GM18502 (cell line): ENCODE data around the gene PHACTR3.

Experiments used
- ATAC-seq: cut with Tn5 transposase; IDR thresholded peaks from one replicate; pipeline ENCODE4 v1.9.1; 2021; ENCODE audit warnings: mild to moderate bottlenecking; ENCODE audit not compliant: unreplicated experiment, poor library complexity

The PHACTR3 gene

GRCh38 chr20:59820204-59821041 lies 216.1 kb downstream of the PHACTR3 start:
- no peak for ATAC-seq

DNA sequence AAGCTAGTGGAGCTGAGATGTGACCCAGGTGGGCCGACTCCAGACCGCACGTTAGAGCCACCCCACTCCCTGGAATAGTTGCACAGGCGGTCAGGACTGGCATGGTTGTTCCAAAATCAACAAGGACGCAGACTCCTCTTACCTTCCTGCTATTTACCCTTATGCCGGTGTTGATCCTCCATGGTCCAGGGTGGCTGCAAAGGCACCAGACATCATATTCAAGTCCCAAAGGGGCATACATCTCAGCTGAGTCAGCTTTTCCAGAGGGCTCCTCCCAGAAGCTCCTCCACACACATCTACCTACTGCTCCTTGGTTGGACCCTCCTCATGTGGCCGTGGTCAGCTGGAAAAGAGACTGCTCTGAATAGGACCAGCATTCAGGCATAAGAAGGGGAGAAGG lies 216.9 kb downstream of the PHACTR3 start:
- ATAC-seq: no peak

DNA sequence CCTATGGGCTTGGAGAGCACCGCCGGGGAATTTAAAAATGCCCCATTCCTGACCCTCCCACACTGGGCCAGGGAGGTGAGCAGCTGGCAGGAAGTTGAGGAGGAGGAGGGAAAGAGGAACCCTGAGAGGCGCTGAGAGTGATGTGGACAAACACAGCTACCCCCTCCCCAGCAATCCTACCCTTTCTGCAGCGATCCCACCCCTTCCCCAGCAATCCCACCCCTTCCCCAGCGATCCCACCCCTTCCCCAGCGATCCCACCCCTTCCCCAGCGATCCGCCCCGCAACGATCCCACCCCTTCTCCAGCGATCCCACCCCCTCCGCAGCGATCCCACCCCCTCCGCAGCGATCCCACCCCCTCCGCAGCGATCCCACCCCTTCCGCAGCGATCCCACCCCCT lies 217.4 kb downstream of the PHACTR3 start:
- no peak for ATAC-seq

GRCh38 chr20:59822291-59823029 lies 218.1 kb downstream of the PHACTR3 start:
- no peak for ATAC-seq

- ATAC-seq: no peak
Measured at GRCh38 chr20:59823030-59823423, 218.7 kb downstream of the PHACTR3 start.

DNA sequence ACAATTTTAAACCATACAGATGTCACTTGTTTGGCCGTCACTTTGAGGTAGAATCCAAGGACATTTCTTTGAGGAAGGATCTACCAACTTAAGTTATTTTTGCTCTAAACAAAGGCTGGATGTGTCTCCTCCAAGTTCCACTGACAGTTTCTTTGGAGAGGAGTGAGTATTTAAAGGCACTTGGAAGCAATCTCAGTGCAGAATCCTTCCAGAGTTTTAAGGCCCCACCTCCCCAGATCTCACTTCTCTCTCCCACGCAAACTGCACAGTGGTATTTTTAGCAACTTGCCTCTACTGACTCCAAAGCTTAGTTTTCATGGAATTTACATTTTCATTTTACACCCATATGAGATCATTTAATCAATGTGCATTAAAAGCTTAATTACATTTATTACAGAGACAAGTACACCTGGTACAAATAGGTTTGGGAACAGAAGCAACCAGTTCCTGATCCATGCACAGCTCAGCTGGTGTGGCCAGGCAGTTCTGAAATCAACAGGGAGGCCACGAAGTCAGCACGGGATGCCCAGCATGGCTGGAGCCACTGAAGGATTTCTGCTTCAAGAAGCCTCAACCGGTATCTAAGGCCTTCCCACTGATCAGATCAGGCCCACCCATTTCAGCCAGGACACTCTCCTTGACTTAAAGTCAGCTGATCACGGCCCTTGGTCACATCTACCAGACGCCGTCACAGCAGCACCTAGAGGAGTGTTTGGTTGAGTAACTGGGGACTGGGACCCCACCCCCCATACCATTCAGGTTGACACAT lies 219.3 kb downstream of the PHACTR3 start:
- ATAC-seq: no peak

- no peak for ATAC-seq
Measured at GRCh38 chr20:59824711-59825562, 220.6 kb downstream of the PHACTR3 start.

- ATAC-seq: no peak
Measured at GRCh38 chr20:59825563-59825920, 221.2 kb downstream of the PHACTR3 start.

DNA sequence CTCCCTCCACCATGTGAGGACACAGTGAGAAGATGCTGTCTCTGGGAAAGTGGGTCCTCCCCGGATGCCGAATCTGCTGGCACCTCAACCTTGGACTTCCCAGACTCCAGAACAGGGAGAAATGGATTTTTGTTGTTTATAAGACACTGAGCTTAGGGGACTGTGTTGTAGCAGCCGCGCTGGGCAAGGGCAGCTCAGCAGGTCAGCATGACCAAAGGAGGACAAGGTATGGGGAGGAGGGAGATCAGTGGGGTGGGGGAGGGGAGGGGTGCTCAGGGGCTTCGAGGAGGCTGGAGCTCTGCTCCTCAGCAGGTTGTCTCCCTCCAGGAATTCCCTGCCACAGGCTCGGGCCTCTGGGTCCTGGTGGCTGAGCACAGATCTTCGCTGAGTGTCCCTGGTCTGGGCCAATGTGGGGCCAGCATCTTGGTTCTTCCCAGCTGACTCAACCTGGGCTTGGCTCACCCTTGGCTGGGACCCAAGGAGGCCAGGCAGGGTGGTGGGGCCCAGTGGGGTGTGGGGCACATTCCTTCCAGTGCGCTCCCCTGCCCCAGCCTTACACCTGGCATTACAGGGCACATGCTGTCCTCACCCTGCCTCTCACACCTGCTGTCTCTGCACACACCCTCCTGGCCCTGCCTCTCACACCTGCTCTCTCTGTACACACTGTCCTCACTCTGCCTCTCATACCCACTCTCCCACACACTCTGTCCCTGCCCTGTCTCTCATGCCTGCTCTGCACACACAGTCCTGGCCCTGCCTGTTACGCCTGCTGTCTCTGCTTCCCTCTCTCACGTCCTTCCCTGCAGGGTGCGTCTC lies 221.8 kb downstream of the PHACTR3 start:
- no peak for ATAC-seq

- ATAC-seq: no peak
Measured at GRCh38 chr20:59827138-59828056, 223.1 kb downstream of the PHACTR3 start.

DNA sequence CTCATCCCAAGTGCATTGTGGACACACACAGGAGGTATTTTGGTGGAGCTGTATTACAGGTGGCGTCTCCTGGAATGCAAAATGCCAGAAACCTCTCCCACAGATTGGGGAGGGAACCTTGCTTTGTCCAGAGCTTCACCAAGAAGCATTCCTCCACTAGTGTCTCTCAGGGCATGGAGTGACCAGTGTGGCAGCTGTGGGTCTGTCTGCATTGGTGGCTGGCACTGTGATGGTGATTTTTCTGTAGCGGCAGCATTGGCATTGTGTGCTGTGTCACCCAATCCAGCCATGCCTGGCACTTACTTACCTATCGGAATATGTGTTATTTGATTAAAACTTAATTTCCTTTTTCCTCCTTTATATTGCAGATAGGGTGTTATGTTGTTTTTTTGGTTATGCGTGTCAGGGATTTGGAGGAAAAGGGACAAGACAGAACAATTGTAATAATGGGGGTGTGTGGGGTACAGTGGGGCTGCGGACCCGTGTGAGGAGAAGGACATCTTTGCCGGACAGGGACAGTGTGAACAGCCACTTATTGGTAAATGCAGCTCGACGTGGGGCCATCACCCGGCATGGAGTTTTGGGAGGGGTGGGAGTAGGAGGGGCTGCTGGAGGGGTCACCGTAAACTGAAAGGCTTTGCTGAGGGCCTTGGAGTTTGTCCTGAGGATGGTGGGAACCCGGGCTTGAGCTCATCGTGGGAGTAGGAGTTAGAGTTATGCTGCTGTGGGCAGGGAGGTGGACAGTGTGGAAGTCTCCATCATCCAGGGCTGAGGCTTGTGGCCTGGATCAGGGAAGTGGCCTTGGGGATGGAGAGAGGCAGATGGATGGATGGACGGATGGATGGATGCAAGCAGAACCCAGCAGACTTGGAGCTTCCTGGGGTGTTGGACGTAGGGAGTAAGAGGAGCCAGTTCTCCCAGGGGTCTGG lies 224.0 kb downstream of the PHACTR3 start:
- ATAC-seq: no peak

- no peak for ATAC-seq
Measured at GRCh38 chr20:59829054-59829785, 224.9 kb downstream of the PHACTR3 start.

DNA sequence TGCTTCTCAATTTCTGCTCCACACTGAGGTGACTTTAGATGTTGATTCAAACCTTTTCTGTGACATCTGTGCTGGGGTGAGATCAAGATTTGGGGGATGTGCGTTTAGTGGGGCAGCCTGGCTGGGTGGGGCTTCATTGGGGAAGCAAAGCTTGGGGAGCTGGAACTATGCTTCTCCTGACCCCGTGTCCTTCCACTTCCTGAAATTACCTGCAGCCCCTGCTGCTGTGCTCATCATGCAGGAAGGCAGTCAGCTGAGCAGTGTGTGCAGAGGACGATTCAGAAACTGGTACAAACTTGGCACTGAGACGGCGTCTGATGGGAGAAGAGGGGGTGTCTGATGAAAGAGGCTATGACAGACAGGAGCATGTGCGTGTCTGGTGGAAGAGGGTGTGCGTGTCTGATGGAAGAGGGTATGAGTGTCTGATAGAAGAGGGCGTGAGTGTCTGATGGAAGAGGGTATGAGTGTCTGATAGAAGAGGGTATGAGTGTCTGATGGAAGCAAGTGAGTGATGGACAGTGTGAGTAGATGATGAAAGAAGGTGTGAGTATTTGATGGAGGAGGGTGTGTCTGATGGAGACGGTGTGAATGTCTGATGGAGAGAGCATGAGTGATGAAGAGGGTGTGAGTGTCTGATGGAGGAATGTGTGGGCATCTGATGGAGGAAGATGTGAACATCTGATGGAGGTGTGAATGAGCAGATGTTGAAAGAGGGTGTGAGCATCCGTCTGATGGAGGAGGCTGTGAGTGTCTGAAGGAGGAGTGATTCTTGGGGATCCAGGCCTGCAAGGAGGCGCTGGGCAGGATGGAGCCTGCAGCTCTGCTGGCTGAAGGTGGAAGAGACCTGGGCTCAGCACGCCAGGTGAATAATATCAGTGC lies 225.7 kb downstream of the PHACTR3 start:
- ATAC-seq: no peak

- no peak for ATAC-seq
Measured at GRCh38 chr20:59830665-59831023, 226.3 kb downstream of the PHACTR3 start.

DNA sequence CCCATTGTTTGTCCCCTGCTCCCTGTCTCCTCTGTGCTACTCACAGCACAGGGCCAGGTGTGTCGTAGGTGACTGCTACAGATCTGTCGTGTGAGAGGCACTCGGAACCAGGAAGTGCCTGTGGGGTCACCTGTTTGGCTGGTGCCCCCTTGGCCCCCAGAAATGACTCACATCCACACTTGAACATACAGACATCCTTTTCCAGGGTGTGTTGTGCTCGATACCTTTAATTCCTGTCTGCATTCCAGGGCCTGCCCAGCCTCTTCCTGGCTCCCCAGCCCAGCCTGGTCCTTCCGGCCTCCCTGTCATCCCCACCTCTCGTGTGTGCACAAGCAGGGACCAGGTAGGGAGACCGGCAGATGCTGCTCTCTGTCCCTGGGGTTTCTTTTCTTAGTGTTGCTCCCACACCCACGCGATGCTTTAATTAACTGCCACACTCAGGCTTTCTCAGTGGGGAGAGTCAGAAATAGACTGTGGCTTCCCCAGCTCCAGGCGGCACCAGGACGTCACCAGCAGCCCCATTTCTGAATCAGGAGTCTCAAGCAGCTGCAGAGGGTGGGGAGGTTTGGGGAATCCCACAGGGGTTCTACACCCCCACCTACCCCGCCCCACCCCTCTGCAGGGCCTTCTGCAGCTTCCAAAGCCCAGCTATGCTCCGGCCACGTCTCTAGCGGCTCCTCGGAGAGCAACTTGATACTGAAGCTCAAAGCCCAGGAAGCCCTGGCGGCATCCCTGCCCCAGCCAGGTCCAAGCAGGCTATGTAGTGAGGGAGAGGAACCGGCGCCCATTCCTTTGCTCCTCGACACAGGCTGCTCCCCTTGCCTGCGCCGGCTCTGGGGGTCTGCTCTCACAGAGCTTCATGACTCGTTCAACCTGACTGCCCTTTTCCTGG lies 226.9 kb downstream of the PHACTR3 start:
- ATAC-seq: no peak
